Esophagus squamous epithelium (tissue), 5 donors: Measurements from ENCODE around the gene ZDHHC9. TPM values are rescaled to one million over a fixed set of nuclear protein-coding genes. Genes with fewer than 3 reads are reported as not detected.

Experiments used
- DNase-seq: peaks from one replicate; lab custom pipeline; 2025; lab: John Stamatoyannopoulos, UW
- H3K27ac ChIP-seq, 4 donors: fragments of 200-600 bp; sonication (generic); one replicate each; pipeline ENCODE4 v1.5.1; 2016 to 2019; ENCODE audit warnings: mild to moderate bottlenecking in 1 of 4
- H3K27me3 ChIP-seq, 4 donors: fragments of 200-600 bp; sonication (generic); 1 replicate in 3 of 4; 2 replicates in 1 of 4; pipeline versions ENCODE4 v1.5.1 to v1.6.0; 2017 to 2021; ENCODE audit warnings: antibody characterized with exemption in 1 of 4
- H3K36me3 ChIP-seq, 3 donors: fragments of 200-600 bp; sonication (generic); one replicate each; pipeline ENCODE4 v1.5.1; 2016 to 2019
- H3K4me1 ChIP-seq, 3 donors: fragments of 200-600 bp; sonication (generic); one replicate each; pipeline ENCODE4 v1.5.1; 2017 to 2019
- H3K4me3 ChIP-seq, 4 donors: fragments of 200-600 bp; sonication (generic); 1 replicate in 3 of 4; 2 replicates in 1 of 4; pipeline ENCODE4 v1.5.1; 2016 to 2019; ENCODE audit warnings: mild to moderate bottlenecking in 2 of 4, moderate library complexity in 1 of 4
- H3K9me3 ChIP-seq, 3 donors: fragments of 200-600 bp; sonication (generic); one replicate each; pipeline ENCODE4 v1.5.1; 2016 to 2019
- POLR2A ChIP-seq, 4 donors: fragments of 450-650 bp; IDR thresholded peaks; one replicate each; pipeline ENCODE4 v1.6.1; 2017; ENCODE audit warnings: antibody characterized with exemption in 4 of 4, mild to moderate bottlenecking in 4 of 4, moderate library complexity in 3 of 4
- WGBS, 2 donors: methylation state at CpG; one replicate each; pipeline ENCODE4 v1.1.5; 2018; 5-methylcytosine and 5-hydroxymethylcytosine counted together
- intact Hi-C: fragments of 100-400 bp; cut with DNase I; formaldehyde crosslinking; loops from one replicate; pipeline ENCODE4 v1.15.0; 2022
- total RNA-seq, 4 donors: library from RNA; depleted of rRNA; stranded (reverse); fragments of >200 nt; gene quantifications; one replicate each; pipeline ENCODE4 v1.1.0, GENCODE V29; 2016
- TF ChIP-seq, protein P1 (sequence below), 6 experiments: fragments of 450-650 bp in 4 of 6; fragments of 200-600 bp in 2 of 6; sonication (generic) in 2 of 6; IDR thresholded peaks; one replicate each; pipeline ENCODE4 v1.5.1; 2016 to 2019; ENCODE audit warnings: antibody characterized with exemption in 6 of 6, mild to moderate bottlenecking in 4 of 6, moderate library complexity in 4 of 6
- donor health status: DM: yes; HTN: yes; CAD: no.

The ZDHHC9 gene
- total RNA-seq, 4 donors from 2014 or later: 11.3 to 22.3 (median 12.8) TPM

DNA sequence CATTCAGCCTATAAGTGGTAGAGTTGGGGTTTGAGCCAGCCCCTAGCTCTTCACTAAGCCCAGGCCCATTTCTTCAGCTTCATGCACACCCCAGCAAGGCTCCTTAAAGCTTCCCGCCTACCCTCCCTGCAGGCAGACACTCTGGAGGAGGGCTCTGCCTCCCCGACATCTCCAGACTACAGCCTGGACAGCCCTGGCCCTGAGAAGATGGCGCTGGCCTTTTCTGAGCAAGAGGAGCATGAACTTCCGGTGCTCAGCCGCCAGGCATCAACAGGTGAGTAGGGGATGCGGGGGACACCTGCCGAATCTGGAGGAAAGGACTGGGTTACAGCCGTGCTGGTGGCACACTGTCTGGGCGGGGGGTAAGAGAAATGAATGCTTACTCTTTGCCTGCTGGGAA is 52.9 kb downstream of the ZDHHC9 start:
- no peaks in the 10 kb centered on the region for H3K27me3 ChIP-seq
- H3K4me3 ChIP-seq: no peak overlapping the region
- H3K36me3 ChIP-seq: no peaks in the 10 kb centered on the region
- intact Hi-C loops: no loop called here
- no peak for DNase-seq
- WGBS, 2 donors: 76% methylated on average over 2 of the region's 9 CpGs; no CpG with 5 or more reads in 1 of the 2 donors
- H3K4me1 ChIP-seq: no peaks in the 10 kb centered on the region
- no peak overlapping the region for H3K27ac ChIP-seq
- TF ChIP-seq POLR2A (IDR thresholded peaks at IDR 0.05): no peak
- TF ChIP-seq, protein P1, sequence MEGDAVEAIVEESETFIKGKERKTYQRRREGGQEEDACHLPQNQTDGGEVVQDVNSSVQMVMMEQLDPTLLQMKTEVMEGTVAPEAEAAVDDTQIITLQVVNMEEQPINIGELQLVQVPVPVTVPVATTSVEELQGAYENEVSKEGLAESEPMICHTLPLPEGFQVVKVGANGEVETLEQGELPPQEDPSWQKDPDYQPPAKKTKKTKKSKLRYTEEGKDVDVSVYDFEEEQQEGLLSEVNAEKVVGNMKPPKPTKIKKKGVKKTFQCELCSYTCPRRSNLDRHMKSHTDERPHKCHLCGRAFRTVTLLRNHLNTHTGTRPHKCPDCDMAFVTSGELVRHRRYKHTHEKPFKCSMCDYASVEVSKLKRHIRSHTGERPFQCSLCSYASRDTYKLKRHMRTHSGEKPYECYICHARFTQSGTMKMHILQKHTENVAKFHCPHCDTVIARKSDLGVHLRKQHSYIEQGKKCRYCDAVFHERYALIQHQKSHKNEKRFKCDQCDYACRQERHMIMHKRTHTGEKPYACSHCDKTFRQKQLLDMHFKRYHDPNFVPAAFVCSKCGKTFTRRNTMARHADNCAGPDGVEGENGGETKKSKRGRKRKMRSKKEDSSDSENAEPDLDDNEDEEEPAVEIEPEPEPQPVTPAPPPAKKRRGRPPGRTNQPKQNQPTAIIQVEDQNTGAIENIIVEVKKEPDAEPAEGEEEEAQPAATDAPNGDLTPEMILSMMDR (IDR thresholded peaks at IDR 0.05): no peak
- no peaks in the 10 kb centered on the region for H3K9me3 ChIP-seq

DNA sequence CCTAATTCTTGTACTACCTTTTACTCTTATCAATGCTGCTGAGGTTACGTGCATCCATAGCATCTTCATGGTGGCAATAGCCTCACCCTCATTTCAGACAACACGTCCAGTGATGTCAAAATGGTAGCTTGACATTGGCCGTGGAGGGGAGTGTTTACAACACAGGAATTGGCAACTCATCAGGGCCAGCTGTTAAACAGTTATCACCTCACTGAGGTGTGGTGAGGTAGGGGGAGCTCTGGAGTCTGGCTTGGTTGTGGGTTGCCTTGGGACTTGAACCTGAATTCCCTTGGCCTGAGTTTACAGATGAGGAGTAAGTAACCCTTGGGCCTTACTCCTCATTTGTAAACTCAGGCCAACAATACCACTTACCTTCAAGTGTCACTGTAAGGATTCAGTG is 53.5 kb downstream of the ZDHHC9 start:
- 64 to 78% methylated on average over 3 of the region's 3 CpGs for WGBS, 2 donors

DNA sequence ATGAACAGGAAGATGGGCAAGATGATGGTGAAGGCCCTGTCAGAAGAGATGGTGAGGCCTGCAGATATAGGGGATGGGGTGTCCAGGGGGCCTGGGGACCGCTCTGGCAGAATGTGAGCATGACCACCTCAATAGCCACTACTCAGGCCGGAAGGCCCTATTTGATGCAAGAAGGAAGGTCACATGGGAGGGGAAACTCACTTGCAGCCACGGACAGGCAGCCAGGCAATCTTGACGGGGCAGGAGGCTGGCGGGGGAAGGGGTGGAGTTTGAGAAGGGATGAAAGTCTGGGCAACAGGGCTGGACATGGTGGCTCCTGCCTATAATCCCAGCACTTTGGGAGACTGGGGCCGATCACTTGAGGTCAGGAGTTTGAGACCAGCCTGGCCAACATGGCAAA is 55.2 kb downstream of the ZDHHC9 start:
- Histone ChIP-seq H3K36me3 (no peaks in the 10 kb centered on the region), H3K27ac (no peak overlapping the region), H3K9me3 (no peaks in the 10 kb centered on the region), H3K4me1 (no peaks in the 10 kb centered on the region), H3K4me3 (no peak overlapping the region), H3K27me3 (no peaks in the 10 kb centered on the region)
- WGBS, 2 donors: 64% methylated on average over 4 of the region's 6 CpGs; no CpG with 5 or more reads in 1 of the 2 donors
- TF ChIP-seq, protein P1 (IDR thresholded peaks at IDR 0.05): no peak
- TF ChIP-seq POLR2A (IDR thresholded peaks at IDR 0.05): no peak
- no peak for DNase-seq
- intact Hi-C loops: no loop called here

More for the DNA sequence above, 53.5 kb downstream of the ZDHHC9 start:
- H3K36me3 ChIP-seq: no peaks in the 10 kb centered on the region
- DNase-seq: no peak
- H3K4me1 ChIP-seq: no peaks in the 10 kb centered on the region
- no peak overlapping the region for H3K4me3 ChIP-seq
- H3K27ac ChIP-seq: no peak overlapping the region
- TF ChIP-seq, protein P1 (IDR thresholded peaks at IDR 0.05): no peak
- no peak for TF ChIP-seq POLR2A (IDR thresholded peaks at IDR 0.05)
- H3K27me3 ChIP-seq: no peaks in the 10 kb centered on the region
- H3K9me3 ChIP-seq: no peaks in the 10 kb centered on the region
- intact Hi-C loops: no loop called here

DNA sequence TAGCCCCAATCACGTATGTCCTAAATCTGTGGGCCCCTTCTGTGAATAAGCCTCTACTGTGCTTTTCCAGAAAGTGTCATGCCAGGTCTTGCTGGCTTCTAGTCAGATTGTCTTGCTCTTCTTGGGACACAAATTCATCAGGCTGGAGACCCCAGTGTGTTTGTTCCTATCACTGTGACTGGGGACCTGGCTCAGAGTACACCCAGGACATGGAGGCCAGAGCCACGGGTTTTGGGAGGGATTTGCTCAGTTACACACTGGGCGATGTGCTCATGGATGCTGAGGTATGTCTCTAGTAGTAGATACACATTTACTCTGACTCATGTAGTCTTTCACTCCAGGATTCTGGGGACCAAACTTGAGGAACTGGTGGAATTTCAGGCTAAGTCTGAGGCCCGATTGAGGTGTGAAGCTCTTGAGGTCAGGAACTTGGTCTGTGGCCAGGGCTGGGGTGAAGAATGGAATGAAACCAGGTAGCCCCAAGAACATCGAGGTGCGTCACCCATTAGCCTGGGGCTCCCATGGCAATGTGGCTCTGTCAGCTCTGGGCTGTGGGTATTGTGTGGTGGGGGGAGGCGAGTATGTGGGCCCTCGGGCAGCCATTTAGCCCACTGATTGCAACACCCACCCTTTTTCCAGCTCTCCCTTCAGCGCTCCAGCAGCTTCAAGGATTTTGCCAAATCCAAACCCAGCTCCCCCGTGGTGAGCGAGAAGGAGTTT is 56.2 kb downstream of the ZDHHC9 start:
- TF ChIP-seq, protein P1 (IDR thresholded peaks at IDR 0.05): no peak
- TF ChIP-seq POLR2A (IDR thresholded peaks at IDR 0.05): no peak
- no peak overlapping the region for H3K27ac ChIP-seq

DNA sequence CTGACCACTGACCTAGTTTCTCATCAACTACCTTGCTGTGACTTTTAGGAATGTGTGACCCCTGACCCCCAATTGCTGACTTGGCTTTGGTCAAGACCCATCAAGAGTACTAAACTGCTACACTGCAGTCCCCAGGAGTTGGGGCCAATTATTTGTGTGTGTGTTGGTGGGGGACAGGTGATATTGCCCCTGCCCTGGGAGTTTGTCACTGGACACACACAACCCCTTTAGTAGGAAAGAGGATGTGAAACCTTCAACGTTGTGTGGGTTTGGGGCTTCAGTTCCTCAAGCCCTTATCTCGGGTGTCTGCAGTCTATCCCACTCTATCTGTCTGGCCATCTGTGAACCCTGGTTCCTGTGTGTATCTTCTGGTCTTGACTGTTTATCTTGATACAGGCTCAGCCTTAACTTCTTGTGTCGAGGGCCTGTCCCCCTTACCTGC is 57.5 kb downstream of the ZDHHC9 start:
- no peaks in the 10 kb centered on the region for H3K9me3 ChIP-seq
- H3K36me3 ChIP-seq: no peaks in the 10 kb centered on the region
- H3K27me3 ChIP-seq: no peaks in the 10 kb centered on the region
- H3K27ac ChIP-seq: no peak overlapping the region
- no peaks in the 10 kb centered on the region for H3K4me1 ChIP-seq
- H3K4me3 ChIP-seq: no peak overlapping the region
- intact Hi-C loops: no loop called here
- TF ChIP-seq POLR2A (IDR thresholded peaks at IDR 0.05): no peak
- TF ChIP-seq, protein P1 (IDR thresholded peaks at IDR 0.05): no peak
- 25 to 36% methylated on average over 2 to 3 of the region's 3 CpGs for WGBS, 2 donors
- DNase-seq: no peak

More for the DNA sequence above, 56.2 kb downstream of the ZDHHC9 start:
- no peak for DNase-seq
- H3K9me3 ChIP-seq: no peaks in the 10 kb centered on the region
- no peaks in the 10 kb centered on the region for H3K36me3 ChIP-seq
- 59 to 80% methylated on average over 3 to 11 of the region's 11 CpGs for WGBS, 2 donors
- intact Hi-C loops: no loop called here
- no peak overlapping the region for H3K4me3 ChIP-seq
- no peaks in the 10 kb centered on the region for H3K27me3 ChIP-seq
- no peaks in the 10 kb centered on the region for H3K4me1 ChIP-seq
